Nephron (organoid): ENCODE data around the gene DGKH.
A peak's percentile ranks its signal among the peaks of the same experiment; 100 is the strongest.

Source experiments
- H3K27ac Mint-ChIP-seq, 3 experiments: 2 replicates each; pipeline ENCODE4 v1.8.0; 2020; ENCODE audit warnings: mixed read lengths in 3 of 3, mild to moderate bottlenecking in 2 of 3, moderate library complexity in 1 of 3
- H3K27me3 Mint-ChIP-seq: 2 replicates; pipeline ENCODE4 v1.8.0; 2021; ENCODE audit warnings: low read depth, mild to moderate bottlenecking, moderate library complexity, mixed read lengths
- H3K36me3 Mint-ChIP-seq: 2 replicates; pipeline ENCODE4 v1.8.0; 2020; ENCODE audit warnings: low read depth, mixed read lengths
- H3K4me1 Mint-ChIP-seq: 2 replicates; pipeline ENCODE4 v1.8.0; 2020; ENCODE audit warnings: mixed read lengths
- H3K4me3 Mint-ChIP-seq, 3 experiments: 2 replicates each; pipeline ENCODE4 v1.8.0; 2020; ENCODE audit warnings: mild to moderate bottlenecking in 3 of 3, mixed read lengths in 3 of 3, moderate library complexity in 2 of 3
- H3K9me3 Mint-ChIP-seq: 2 replicates; pipeline ENCODE4 v1.8.0; 2020; ENCODE audit warnings: mixed read lengths
- TF ChIP-seq, protein P1 (sequence below), 3 experiments: fragments of 200-600 bp; sonication (generic); IDR thresholded peaks; one replicate each; pipeline ENCODE4 v1.5.0; 2021; ENCODE audit warnings: antibody characterized with exemption in 3 of 3; ENCODE audit not compliant: unreplicated experiment in 3 of 3

Gene DGKH

DNA sequence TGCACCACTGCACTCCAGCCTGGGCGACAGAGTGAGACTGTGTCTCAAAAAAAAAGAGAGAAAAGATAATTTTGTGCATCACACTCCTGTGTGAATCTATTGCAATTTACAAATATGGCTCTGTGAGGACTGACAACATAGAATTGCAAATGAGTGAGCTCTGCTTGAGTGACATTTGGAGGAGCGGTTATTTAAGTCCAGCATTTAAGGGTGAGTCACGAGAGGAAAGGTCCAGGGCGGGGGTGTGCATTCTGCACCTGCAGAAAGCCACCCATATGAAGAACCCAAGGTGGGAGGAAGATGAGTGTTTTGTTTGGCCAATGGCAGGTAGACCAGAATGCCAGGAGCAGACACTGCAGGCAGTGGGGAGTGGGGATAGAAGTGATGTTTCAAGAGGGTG is 58.5 kb downstream of the DGKH start:
- H3K4me3 Mint-ChIP-seq, result no peak overlapping the region
- H3K4me1 Mint-ChIP-seq, result peaks cover 7% of the 10 kb centered on the region
- H3K36me3 Mint-ChIP-seq, result peaks cover 9% of the 10 kb centered on the region
- TF ChIP-seq, protein P1, sequence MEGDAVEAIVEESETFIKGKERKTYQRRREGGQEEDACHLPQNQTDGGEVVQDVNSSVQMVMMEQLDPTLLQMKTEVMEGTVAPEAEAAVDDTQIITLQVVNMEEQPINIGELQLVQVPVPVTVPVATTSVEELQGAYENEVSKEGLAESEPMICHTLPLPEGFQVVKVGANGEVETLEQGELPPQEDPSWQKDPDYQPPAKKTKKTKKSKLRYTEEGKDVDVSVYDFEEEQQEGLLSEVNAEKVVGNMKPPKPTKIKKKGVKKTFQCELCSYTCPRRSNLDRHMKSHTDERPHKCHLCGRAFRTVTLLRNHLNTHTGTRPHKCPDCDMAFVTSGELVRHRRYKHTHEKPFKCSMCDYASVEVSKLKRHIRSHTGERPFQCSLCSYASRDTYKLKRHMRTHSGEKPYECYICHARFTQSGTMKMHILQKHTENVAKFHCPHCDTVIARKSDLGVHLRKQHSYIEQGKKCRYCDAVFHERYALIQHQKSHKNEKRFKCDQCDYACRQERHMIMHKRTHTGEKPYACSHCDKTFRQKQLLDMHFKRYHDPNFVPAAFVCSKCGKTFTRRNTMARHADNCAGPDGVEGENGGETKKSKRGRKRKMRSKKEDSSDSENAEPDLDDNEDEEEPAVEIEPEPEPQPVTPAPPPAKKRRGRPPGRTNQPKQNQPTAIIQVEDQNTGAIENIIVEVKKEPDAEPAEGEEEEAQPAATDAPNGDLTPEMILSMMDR (IDR thresholded peaks at IDR 0.05; ENCODE audit: unreplicated experiment in 3 of 3), result no peak
- no peaks in the 10 kb centered on the region for H3K9me3 Mint-ChIP-seq
- peak overlapping the region in 1 of 3 experiments; percentile 8 for H3K27ac Mint-ChIP-seq
- H3K27me3 Mint-ChIP-seq, result no peaks in the 10 kb centered on the region

DNA sequence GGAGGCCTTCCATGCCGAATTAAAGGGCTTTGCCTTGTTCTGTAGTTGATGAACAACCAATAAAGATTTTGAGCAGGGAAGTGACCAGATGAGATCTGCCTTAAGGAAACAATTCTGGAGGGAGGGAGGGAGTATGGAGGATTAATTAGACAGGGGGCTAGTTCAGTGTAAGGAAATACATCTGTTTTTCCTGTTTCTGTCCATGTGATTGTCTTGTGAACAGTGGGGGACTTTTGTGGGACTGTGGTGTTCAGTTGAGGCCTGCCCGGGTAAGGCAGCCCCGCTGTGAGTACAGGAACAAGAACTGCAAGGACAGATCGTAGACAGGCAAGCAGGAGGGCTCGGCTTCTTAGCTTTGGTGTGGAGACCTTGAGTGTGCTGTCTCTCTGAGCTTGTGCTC is 59.0 kb downstream of the DGKH start:
- H3K36me3 Mint-ChIP-seq, result peaks cover 9% of the 10 kb centered on the region
- no peaks in the 10 kb centered on the region for H3K9me3 Mint-ChIP-seq
- TF ChIP-seq, protein P1 (IDR thresholded peaks at IDR 0.05; ENCODE audit: unreplicated experiment in 3 of 3), result no peak
- no peaks in the 10 kb centered on the region for H3K27me3 Mint-ChIP-seq
- peaks cover 7% of the 10 kb centered on the region for H3K4me1 Mint-ChIP-seq
- H3K4me3 Mint-ChIP-seq, result no peak overlapping the region
- peak overlapping the region in 1 of 3 experiments; percentile 8 for H3K27ac Mint-ChIP-seq

DNA sequence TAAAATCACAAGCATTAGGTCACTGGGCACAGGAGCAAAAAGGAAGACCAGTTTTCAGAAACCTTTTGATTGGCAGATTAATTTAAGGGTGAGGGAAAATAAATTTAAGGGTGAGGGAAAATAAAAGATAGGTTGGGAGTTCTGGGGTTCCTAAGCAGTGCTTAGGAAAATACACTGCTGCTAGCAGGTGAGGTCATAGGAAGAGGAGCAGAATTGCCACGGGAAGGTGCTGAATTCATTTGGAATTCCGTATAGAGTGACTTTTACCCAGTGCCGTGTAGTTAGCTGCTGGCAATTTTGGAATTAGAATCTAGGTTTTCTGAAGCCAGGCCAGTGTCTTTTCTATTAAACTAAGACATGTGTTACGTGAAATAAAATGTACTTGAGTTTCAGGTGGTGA is 59.8 kb downstream of the DGKH start:
- no peaks in the 10 kb centered on the region for H3K27me3 Mint-ChIP-seq
- peaks cover 4% of the 10 kb centered on the region for H3K36me3 Mint-ChIP-seq
- H3K4me3 Mint-ChIP-seq, result no peak overlapping the region
- H3K27ac Mint-ChIP-seq, result no peak overlapping the region
- TF ChIP-seq, protein P1 (IDR thresholded peaks at IDR 0.05; ENCODE audit: unreplicated experiment in 3 of 3), result no peak
- no peaks in the 10 kb centered on the region for H3K9me3 Mint-ChIP-seq
- peaks cover 8% of the 10 kb centered on the region for H3K4me1 Mint-ChIP-seq

DNA sequence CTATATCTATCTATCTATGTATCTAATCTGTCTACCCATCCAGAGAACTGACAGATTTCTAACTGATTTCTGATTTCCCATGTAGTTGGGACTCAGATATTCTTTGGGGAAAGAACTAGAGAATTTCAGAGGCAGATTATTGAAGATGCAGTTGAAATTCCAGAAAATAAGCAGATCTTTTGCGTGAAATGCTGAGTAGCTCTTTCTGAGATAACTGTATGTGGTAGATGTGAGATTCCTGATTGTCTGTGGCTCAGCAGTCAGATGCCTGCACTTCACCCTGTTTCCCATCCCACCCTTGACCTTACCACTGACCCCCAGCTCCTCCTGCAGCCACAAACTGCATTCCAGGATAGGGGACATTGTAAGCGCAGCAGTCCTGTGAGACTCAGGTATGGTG is 61.5 kb downstream of the DGKH start:
- no peak overlapping the region for H3K4me3 Mint-ChIP-seq
- H3K9me3 Mint-ChIP-seq, result no peaks in the 10 kb centered on the region
- TF ChIP-seq, protein P1 (IDR thresholded peaks at IDR 0.05; ENCODE audit: unreplicated experiment in 3 of 3), result no peak
- no peaks in the 10 kb centered on the region for H3K27me3 Mint-ChIP-seq
- H3K36me3 Mint-ChIP-seq, result peaks cover 2% of the 10 kb centered on the region
- peaks cover 21% of the 10 kb centered on the region for H3K4me1 Mint-ChIP-seq
- H3K27ac Mint-ChIP-seq, result no peak overlapping the region

DNA sequence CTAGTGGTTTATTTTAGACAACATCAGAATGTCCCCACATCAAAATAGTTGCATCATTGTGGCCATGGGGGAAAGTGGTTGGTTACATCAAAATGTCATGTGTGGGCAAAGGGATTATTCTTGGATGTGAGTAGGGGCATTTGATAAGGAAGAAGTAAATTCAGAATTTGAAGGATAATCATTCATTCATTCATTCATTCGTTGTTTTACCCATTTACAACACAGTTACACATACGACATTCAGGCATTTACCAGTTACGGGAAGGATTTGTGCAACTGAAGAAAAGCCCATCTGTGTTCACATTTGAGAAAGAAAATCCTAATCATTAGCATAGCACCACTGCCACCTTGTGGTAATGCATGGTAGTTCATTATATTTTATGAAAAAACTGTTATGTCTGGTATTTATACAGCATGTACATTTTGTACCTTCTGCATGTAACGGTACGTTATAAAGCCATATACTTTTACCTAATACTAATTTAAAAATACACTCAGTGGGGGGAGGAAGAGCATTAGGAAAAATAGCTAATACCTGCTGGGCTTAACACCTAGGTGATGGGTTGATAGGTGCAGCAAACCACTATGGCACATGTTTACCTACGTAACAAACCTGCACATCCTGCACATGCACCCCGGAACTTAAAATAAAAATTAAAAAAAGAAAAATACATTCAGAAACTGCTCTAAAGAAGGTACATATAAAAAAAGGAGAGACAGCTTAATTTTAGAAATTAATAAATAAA is 62.1 kb downstream of the DGKH start:
- no peak overlapping the region for H3K4me3 Mint-ChIP-seq
- no peaks in the 10 kb centered on the region for H3K9me3 Mint-ChIP-seq
- no peaks in the 10 kb centered on the region for H3K36me3 Mint-ChIP-seq

More for the DNA sequence above, 62.1 kb downstream of the DGKH start:
- Mint-ChIP-seq H3K27me3 (no peaks in the 10 kb centered on the region), H3K27ac (peak overlapping the region in 2 of 3 experiments; percentile 11 to 14), H3K4me1 (peaks cover 21% of the 10 kb centered on the region)
- TF ChIP-seq, protein P1 (IDR thresholded peaks at IDR 0.05; ENCODE audit: unreplicated experiment in 3 of 3), result peak; percentile 68 to 81 (median 70)
